Effector CD4-positive, alpha-beta T cell (primary cell): Measurements from ENCODE around the gene FKRP.
"Not testable (repeated sequence)": the region's sequence is repeated elsewhere in the genome, so short reads cannot be mapped to it uniquely, and the experiment has no call there.

ENCODE experiments used
- DNase-seq: peaks from one replicate; pipeline ENCODE4 v3.0.0-alpha.2; 2020

The FKRP gene

GRCh38 chr19:46786236-46787039 lies 40.6 kb downstream of the FKRP start:
- peak; percentile 77 for DNase-seq

DNA sequence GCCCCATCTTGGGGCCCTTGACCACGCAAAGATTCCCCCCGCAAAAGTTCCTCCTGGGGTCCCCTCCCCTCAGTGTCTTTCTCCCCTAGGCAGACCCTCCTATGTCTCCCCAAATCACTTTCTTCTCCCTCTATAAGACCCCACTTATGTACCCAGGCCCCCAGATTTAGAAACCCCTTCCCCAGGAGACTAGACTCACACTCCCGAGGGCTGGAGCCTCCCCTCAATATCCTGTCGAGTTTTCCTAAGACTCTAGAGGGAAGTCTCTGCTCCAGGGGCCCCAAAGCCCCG lies 41.1 kb downstream of the FKRP start:
- no peak for DNase-seq

- peak; percentile 20 for DNase-seq
These were observed 41.7 kb downstream of the FKRP start for GRCh38 chr19:46787331-46788261.

- DNase-seq, result peak; percentile 94
These were observed 42.6 kb downstream of the FKRP start, which contains the start of gene SLC1A5 for GRCh38 chr19:46788262-46788967. TSS of gene SLC1A5 (minus strand) at chr19:46788594. CDS start at chr19:46787965, 629 bp downstream.

DNA sequence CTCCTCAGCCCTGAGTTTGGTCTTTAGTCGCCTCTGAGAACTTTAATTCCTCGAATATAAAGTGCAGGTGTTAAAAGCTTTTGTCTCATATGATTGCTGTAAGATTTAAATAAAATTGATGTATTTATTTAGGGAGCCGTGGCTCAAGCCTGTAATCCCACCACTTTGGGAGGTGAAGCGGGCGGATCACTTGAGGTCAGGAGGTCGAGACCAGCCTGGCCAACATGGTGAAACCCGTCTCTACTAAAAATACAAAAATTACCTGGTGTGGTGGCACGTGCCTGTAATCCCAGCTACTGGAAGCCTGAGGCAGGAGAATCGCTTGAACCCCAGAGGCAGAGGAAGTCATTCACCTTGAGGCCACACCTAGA lies 43.1 kb downstream of the FKRP start:
- no peak for DNase-seq

- no peak for DNase-seq
These were observed 43.5 kb downstream of the FKRP start for GRCh38 chr19:46789371-46789770.

DNA sequence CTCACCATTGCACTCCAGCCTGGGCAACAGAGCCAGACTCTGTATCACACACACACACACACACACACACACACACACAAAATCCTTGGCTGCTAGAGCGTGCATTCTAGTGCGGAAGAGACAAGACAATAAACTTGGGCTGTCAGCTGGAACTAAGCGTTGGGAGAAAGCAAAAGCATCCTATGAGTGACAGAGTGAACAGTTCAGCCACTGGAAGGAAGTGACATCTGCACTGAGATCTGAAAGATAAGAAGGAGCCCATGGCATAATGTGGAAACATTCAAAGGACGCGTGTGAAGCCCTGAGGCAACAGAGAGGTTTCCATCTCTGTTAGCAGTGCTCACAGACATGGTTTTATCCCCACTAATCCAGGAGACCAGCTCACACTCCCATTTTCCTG lies 46.1 kb downstream of the FKRP start:
- peak; percentile 16 for DNase-seq

- DNase-seq, result no peak
These were observed 52.0 kb downstream of the FKRP start for GRCh38 chr19:46797881-46798280.

GRCh38 chr19:46798713-46799112 lies 52.9 kb downstream of the FKRP start:
- DNase-seq, result no peak

- no peak for DNase-seq
These were observed 56.3 kb downstream of the FKRP start for GRCh38 chr19:46802152-46802551.

DNA sequence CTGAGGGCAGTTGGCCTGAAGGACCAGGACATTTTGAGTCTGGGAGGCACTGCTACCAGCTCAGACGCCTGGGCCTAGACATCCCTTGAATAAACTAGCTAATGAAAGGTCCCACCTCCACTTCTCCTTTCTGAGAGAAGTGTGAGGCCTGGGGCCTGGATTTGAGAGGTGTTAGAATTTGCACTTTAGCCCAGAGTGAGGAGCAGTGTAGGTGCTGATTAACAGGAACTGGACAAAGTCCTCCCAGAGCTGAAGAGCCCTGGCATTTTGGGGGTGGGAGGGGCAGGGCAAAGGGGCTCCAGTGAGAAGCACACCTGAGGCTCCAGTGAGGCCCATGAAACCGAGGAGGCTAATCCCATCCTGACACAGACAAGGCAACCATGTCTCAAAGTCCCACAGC lies 57.7 kb downstream of the FKRP start:
- DNase-seq, result no peak

- not testable (repeated sequence) for DNase-seq
These were observed 58.6 kb downstream of the FKRP start for GRCh38 chr19:46804432-46804831.

GRCh38 chr19:46806656-46807055 lies 60.8 kb downstream of the FKRP start:
- no peak for DNase-seq
